GM18517 (cell line): ENCODE results near the gene MRPL52.

Experiments
- ATAC-seq: cut with Tn5 transposase; IDR thresholded peaks from one replicate; pipeline ENCODE4 v1.9.1; 2021; ENCODE audit warnings: mild to moderate bottlenecking, moderate library complexity; ENCODE audit not compliant: unreplicated experiment

The MRPL52 gene

DNA sequence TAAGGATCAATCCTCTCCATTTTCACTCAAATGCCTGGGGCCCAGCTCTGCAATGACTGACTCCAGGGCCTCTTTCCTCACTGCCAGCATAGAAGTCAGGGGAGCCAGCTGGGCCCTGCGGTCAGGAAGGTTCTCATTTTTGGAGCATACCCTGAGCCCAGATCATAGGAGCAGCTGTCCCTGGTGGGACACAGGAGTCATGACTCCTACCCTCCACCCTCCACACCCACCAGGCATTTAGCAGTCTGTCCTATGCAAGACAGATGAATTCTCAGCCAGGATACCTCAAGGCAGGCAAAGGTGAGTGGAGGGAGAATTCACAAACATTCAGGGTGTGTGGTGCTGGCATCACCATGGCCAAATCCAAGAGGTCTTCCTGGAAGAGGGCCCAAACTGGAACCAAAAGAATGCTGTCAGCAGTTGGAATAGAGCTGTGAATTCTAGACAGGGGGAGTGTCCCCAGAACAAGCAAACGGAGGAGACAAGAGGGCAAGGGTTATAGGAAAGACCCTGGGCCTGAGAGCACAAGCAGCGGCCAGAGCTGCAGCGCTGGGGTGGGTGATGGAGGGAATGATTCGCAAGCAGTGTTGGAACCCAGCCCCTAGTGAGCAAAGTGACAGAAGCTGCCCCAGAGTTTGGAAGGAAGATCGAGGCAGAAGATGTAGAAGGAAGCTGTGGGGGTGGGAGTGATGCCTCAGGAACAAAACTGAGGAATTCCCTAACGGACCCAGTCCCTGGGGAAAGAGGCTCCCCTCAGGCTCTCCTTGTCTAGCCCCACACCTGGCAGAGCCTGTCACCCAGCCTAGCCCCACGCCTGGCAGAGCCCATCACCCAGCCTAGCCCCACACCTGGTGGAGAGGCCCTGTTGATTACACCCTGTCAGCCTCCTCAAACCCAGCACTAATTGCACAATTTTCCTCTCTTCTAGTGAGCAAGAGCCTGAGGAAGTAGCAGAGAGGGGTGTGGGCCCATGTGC lies 48.9 kb downstream of the MRPL52 start:
- ATAC-seq, result no peak

DNA sequence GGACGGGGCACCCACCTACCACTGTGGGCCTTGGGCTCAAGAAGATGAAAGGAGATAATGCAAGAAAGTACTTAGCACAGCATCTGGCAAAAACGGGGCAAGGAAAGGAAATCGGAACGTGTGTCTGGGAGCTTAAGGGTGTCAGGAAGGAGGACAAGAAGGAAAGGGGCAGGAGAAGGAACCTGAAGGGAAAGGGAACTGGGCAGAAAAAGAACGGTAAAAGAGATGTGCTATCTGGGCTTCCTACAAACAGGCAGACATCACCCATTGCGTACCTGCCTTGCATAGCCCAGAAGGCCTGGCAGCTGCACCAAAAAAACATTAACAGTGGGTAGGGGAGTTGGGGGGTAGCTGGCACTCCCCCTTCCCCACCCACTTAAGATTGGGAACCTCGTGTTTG lies 52.4 kb downstream of the MRPL52 start:
- ATAC-seq, result no peak

DNA sequence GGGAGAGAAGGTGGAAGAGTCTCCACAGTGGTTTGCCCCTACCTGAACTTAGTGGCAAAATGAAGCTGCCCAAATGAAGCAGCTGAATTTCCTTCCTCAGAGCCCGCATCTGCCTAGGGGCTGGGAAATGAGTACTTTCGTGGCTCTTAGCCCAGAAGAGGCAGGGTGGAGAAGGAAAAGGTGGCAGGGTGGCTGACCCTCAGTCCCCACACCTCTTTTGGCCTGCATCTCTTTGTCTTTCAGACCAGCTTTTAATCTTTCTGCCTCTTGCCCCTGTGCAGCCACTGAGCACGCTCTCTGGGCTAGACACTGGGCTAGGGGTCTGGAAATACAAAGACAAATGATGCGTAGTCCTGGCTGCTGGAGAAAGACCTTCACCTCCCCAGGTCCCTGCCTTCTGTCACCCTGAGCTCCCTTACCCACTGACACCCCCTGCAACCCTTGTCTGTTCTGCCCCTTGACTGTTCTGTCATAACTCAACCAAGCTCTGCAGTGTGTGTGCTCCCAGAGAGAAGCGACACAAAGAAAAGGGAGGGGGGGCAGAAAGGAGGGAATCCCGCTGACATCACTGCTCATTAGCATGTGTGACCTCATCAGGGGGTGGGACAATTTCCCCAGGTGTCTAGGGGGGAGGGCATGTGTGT lies 53.0 kb downstream of the MRPL52 start:
- ATAC-seq, result no peak

DNA sequence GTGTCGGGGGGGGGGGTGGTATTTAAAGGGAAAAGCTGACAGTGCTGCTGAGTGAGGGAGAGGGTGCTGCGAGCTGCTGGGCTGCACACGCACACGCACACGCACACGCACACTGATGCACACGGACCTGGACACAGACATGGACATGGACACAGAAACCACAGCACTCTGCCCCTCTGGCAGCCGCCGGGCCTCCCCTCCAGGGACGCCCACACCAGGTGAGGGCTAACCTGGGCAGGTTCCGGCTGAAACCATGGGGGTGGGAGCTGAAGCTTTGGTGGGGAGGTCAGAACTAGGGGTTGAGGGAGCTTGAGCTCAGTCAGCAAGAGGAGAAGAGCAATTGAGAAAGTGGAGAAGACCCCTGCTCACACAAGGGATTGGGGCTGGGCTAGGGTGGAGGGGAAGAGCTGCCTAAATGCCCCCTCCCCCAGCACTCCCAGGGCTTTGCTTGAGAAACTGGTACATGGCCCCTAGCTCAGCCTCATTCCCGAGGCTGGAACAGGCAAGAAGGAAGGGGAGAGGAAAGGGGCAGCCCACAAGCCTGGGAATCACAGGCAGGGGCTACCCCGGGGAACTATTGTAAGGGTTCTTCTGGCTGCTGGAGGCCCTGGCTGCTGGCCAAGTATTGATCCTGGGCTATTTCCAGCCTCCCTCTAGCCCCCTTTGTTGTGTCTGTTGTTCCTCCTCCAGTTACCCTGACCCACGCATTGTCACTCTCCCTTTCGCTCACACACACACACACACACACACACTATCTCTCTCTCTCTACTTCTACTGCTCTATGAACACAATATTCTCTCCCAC lies 53.7 kb downstream of the MRPL52 start, which contains the start of gene REM2:
Gene REM2 (plus strand): TSS at position 50 of the 804 bp plus-strand sequence. CDS start 66 bp downstream, at position 116.
- ATAC-seq, result no peak

DNA sequence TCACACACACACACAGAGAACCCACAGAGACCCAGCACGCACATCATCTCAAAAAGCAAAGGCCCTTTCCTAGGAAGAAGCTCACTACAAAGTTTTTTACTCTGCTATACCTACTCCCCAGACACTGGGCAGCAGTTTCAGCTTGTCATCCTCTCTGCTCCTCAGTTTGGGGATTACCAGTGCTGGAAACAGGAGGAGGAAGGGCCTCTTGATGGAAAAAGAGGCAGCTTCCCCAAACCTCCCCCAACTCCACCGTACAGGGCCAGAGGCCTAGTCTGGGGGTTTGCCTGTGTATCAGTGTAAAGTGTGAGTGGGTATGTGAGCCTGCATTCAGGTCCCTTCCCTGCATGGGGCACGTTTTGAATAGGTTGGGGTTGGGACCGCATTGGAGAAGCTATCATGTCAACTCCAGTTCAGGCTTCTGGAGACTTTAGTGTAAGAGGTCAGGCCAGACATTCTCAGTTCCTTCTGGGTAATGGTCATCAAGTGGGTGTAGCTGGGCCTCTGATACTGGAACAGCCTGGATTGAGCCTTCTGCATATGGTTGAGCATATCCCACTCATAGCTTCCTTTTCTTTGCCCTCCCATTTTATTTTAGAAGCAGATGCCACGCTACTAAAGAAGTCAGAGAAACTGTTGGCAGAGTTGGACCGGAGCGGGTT lies 54.5 kb downstream of the MRPL52 start:
- ATAC-seq, result no peak
